PC-9 (cell line): Measurements from ENCODE around the gene PRR29. TPM values are rescaled to one million over a fixed set of nuclear protein-coding genes. Genes with fewer than 3 reads are reported as not detected.

Source experiments
- BruUV-seq: library from RNA; stranded (reverse); fragments of 400-500 nt; replicated peaks from 2 replicates; lab custom pipeline; 2021; lab: Mats Ljungman, UMichigan
- CTCF ChIA-PET: fragments of 300-600 bp; sonication (Branson Sonifier 250); formaldehyde crosslinking; loops from one replicate; lab custom pipeline; 2022; ENCODE audit warnings: antibody characterized with exemption; lab: Charles Lee
- POLR2A ChIA-PET: fragments of 300-600 bp; sonication (Branson Sonifier 250); formaldehyde crosslinking; loops from one replicate; lab custom pipeline; 2022; ENCODE audit warnings: antibody characterized with exemption; ENCODE audit not compliant: unreplicated experiment; lab: Charles Lee
- DNase-seq, 2 experiments: peaks; one replicate each; pipeline versions ENCODE4 v3.0.0 to v3.0.0-alpha.2; 2015 to 2022; ENCODE audit warnings: mixed read lengths in 1 of 2
- H2AFZ ChIP-seq: fragments of 200-600 bp; sonication (generic); 2 replicates; pipeline ENCODE4 v1.8.1; 2017; ENCODE audit warnings: antibody characterized with exemption
- H3F3A ChIP-seq: fragments of 200-600 bp; sonication (generic); 2 replicates; pipeline ENCODE4 v1.8.1; 2017; ENCODE audit warnings: antibody characterized with exemption, mild to moderate bottlenecking, low read depth; ENCODE audit not compliant: insufficient read depth
- H3K27ac ChIP-seq: fragments of 200-600 bp; sonication (generic); 2 replicates; pipeline ENCODE4 v1.6.1; 2016; ENCODE audit warnings: mixed run types
- H3K27me3 ChIP-seq: fragments of 200-600 bp; sonication (generic); 2 replicates; pipeline ENCODE4 v1.6.1; 2016; ENCODE audit warnings: low read depth, mixed run types; ENCODE audit not compliant: insufficient read depth
- H3K36me3 ChIP-seq: fragments of 200-600 bp; sonication (generic); 2 replicates; pipeline ENCODE4 v1.6.1; 2016; ENCODE audit warnings: low read depth, mixed run types
- H3K4me1 ChIP-seq: fragments of 200-600 bp; sonication (generic); replicated peaks from 2 replicates; pipeline ENCODE4 v1.6.1; 2016; ENCODE audit warnings: mixed run types; ENCODE audit not compliant: insufficient read depth
- H3K4me2 ChIP-seq: fragments of 200-600 bp; sonication (generic); 2 replicates; pipeline ENCODE4 v1.6.1; 2017; ENCODE audit warnings: mixed run types
- H3K4me3 ChIP-seq: fragments of 200-600 bp; sonication (generic); 2 replicates; pipeline ENCODE4 v1.6.1; 2016; ENCODE audit warnings: mixed run types
- H3K79me2 ChIP-seq: fragments of 200-600 bp; sonication (generic); 2 replicates; pipeline ENCODE4 v1.6.1; 2017; ENCODE audit warnings: low read depth, mixed run types
- H3K9me2 ChIP-seq: fragments of 200-600 bp; sonication (generic); 2 replicates; pipeline ENCODE4 v1.8.1; 2017; ENCODE audit warnings: mild to moderate bottlenecking; ENCODE audit not compliant: insufficient read depth
- H3K9me3 ChIP-seq: fragments of 200-600 bp; sonication (generic); 2 replicates; pipeline ENCODE4 v1.8.1; 2016; ENCODE audit warnings: low read depth; ENCODE audit not compliant: insufficient read depth
- H4K20me1 ChIP-seq: fragments of 200-600 bp; sonication (generic); 2 replicates; pipeline ENCODE4 v1.8.1; 2017; ENCODE audit not compliant: insufficient read depth
- EZH2 ChIP-seq: fragments of 200-600 bp; sonication (generic); IDR thresholded peaks from 2 replicates; pipeline ENCODE4 v1.8.0; 2017; ENCODE audit warnings: antibody characterized with exemption, low read depth
- intact Hi-C: fragments of 100-400 bp; cut with micrococcal nuclease; formaldehyde crosslinking; loops from one replicate; pipeline ENCODE4 v1.10.0; 2022; ENCODE audit not compliant: unreplicated experiment
- total RNA-seq: library from RNA; stranded (reverse); gene quantifications from 2 replicates; pipeline ENCODE4 v1.2.3, GENCODE V29; 2021
- TF ChIP-seq, protein P1 (sequence below): fragments of 200-600 bp; sonication (generic); conservative IDR thresholded peaks from 2 replicates; pipeline ENCODE4 v1.6.1; 2017; ENCODE audit warnings: mixed run types, antibody characterized with exemption, mild to moderate bottlenecking, moderate library complexity

Gene PRR29
- total RNA-seq, 1 experiment from 2014 or later = 2.4 TPM

DNA sequence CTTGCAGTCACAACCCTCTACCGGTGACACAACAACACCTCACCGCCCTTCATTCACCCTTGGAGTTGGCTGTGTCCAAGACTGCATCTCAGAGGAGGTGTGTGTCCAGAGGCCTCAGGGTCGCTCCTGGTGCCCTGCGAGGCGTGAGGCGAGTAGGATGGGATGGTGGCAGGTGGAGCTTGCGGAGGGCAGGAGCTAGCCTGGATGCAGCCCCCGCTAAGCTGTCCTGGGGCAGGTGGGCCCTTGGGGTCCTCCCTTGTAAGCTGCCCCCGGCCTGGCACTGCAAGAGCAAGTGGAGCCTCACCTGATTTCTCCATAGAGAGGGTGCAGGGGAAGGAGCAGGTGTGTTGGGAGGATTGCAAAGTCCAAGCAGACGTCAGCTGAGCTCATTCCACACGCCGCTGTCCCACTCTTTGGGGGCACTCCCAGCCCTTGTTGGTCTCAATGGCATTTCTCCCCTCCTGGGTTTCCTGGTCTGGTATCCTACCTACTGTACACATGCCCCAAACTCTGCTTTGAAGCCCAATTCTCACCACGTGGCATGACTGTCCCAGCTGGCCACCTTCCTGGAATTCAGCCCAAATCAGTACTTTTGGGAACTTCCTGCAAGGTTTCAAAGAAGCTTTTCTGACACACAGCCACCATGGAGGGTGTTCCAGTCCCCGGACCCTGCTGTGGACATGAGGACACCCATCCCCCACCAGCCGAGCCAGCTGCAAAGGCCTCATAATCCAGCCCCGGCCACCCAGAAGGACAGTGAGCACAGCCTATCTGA lies 40.4 kb downstream of the PRR29 start:
- POLR2A ChIA-PET = no interaction called here
- H3K27me3 ChIP-seq = no peaks in the 10 kb centered on the region
- no peaks in the 10 kb centered on the region for H3K9me2 ChIP-seq
- no peaks in the 10 kb centered on the region for H3F3A ChIP-seq
- no peak overlapping the region for H3K27ac ChIP-seq
- no peaks in the 10 kb centered on the region for H3K79me2 ChIP-seq
- TF ChIP-seq, protein P1, sequence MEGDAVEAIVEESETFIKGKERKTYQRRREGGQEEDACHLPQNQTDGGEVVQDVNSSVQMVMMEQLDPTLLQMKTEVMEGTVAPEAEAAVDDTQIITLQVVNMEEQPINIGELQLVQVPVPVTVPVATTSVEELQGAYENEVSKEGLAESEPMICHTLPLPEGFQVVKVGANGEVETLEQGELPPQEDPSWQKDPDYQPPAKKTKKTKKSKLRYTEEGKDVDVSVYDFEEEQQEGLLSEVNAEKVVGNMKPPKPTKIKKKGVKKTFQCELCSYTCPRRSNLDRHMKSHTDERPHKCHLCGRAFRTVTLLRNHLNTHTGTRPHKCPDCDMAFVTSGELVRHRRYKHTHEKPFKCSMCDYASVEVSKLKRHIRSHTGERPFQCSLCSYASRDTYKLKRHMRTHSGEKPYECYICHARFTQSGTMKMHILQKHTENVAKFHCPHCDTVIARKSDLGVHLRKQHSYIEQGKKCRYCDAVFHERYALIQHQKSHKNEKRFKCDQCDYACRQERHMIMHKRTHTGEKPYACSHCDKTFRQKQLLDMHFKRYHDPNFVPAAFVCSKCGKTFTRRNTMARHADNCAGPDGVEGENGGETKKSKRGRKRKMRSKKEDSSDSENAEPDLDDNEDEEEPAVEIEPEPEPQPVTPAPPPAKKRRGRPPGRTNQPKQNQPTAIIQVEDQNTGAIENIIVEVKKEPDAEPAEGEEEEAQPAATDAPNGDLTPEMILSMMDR = no peak
- no peak for TF ChIP-seq EZH2
- H3K36me3 ChIP-seq = 0 out of 2 replicates have a peak, but pooled peaks cover 4% of the 10 kb centered on the region
- intact Hi-C loops = no loop called here
- H4K20me1 ChIP-seq = no peaks in the 10 kb centered on the region
- H3K9me3 ChIP-seq = no peaks in the 10 kb centered on the region
- H2AFZ ChIP-seq = no peak overlapping the region
- BruUV-seq = no TSS peak
- DNase-seq = no peak
- H3K4me3 ChIP-seq = no peak overlapping the region
- H3K4me2 ChIP-seq = no peak overlapping the region
- CTCF ChIA-PET = interaction anchor here (0.6 kb wide), 1 partner anchor 169 kb away, joined by 3 read pairs; no protein-coding TSS in a partner anchor
- no peaks in the 10 kb centered on the region for H3K4me1 ChIP-seq

DNA sequence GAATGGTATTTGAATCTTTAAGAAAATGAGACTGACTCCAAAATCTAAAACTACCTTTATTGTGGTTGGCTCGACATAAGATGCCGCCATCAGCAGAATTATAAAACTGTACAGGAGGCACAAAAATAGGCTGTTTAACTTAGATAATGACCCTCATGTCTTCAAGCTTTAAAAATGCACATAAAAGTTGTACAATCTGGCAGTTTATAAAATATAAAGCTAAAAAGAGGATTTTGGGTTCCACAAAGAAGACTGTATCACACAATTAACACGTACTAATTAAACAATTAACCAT lies 40.9 kb downstream of the PRR29 start:
- no TSS peak for BruUV-seq
- POLR2A ChIA-PET = no interaction called here

DNA sequence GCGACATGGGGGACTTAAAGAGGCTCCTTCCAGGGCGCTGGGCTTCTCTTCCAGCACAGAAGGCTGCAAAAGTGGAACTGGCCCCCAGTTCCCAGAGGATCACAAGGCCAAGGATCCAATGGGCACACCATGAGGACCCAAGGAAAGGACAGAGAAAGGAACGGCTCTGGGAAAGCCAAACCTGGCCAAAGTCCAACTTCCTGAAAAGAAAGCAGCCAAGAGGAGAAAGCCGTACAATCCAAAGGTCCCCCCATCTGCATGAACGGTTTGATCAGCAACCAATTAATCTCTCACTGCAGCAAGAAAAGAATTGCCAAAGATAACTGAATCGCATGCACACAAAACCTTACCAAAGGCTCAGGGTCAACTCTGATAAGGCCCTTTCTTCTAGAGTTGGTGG lies 42.1 kb downstream of the PRR29 start:
- no peaks in the 10 kb centered on the region for H3K9me3 ChIP-seq
- intact Hi-C loops = no loop called here

More for the DNA sequence above, 40.9 kb downstream of the PRR29 start:
- CTCF ChIA-PET = no interaction called here
- Histone ChIP-seq H3K4me2 (no peak overlapping the region), H3K79me2 (no peaks in the 10 kb centered on the region), H4K20me1 (no peaks in the 10 kb centered on the region), H3K36me3 (0 out of 2 replicates have a peak, but pooled peaks cover 4% of the 10 kb centered on the region), H3K27me3 (no peaks in the 10 kb centered on the region), H3K4me3 (no peak overlapping the region), H3K9me2 (no peaks in the 10 kb centered on the region), H3K27ac (no peak overlapping the region), H2AFZ (no peak overlapping the region), H3F3A (no peaks in the 10 kb centered on the region), H3K4me1 (no peaks in the 10 kb centered on the region), H3K9me3 (no peaks in the 10 kb centered on the region)
- no peak for DNase-seq
- no peak for TF ChIP-seq EZH2
- TF ChIP-seq, protein P1 = no peak
- intact Hi-C loops = no loop called here

More for the DNA sequence above, 42.1 kb downstream of the PRR29 start:
- Histone ChIP-seq H3K79me2 (no peaks in the 10 kb centered on the region), H3K4me1 (no peaks in the 10 kb centered on the region), H3K4me3 (no peak overlapping the region), H3K36me3 (0 out of 2 replicates have a peak, but pooled peaks cover 4% of the 10 kb centered on the region), H3K27me3 (no peaks in the 10 kb centered on the region), H3K4me2 (no peak overlapping the region), H4K20me1 (no peaks in the 10 kb centered on the region), H2AFZ (no peak overlapping the region), H3K9me2 (no peaks in the 10 kb centered on the region), H3K27ac (no peak overlapping the region), H3F3A (no peaks in the 10 kb centered on the region)
- BruUV-seq = no TSS peak
- TF ChIP-seq, protein P1 = no peak
- no peak for TF ChIP-seq EZH2
- DNase-seq = no peak
- ChIA-PET CTCF (no interaction called here), POLR2A (no interaction called here)
